Ovary (tissue), 9 donors: ENCODE data around the gene ZNF569. TPM values are rescaled to one million over a fixed set of nuclear protein-coding genes. Genes with fewer than 3 reads are reported as not detected.
A peak's percentile ranks its signal among the peaks of the same experiment; 100 is the strongest.

ENCODE experiments used
- DNase-seq, 5 donors: peaks; one replicate each; pipeline ENCODE4 v3.0.0-alpha.2; 2019 to 2020
- H3K27ac ChIP-seq, 2 donors: fragments of 200-600 bp; one replicate each; pipeline versions ENCODE4 v1.5.1 to v1.8.0; 2019 to 2022
- H3K27me3 ChIP-seq: fragments of 200-600 bp; one replicate; pipeline ENCODE4 v1.8.0; 2022
- H3K36me3 ChIP-seq: fragments of 200-600 bp; sonication (generic); one replicate; pipeline ENCODE4 v1.5.1; 2019
- H3K4me1 ChIP-seq: one replicate; pipeline ENCODE4 v1.8.1; 2013; ENCODE audit warnings: mild to moderate bottlenecking, moderate library complexity; ENCODE audit not compliant: insufficient read depth
- H3K4me3 ChIP-seq: fragments of 200-600 bp; sonication (generic); one replicate; pipeline ENCODE4 v1.5.1; 2017
- H3K9me3 ChIP-seq, 2 donors: fragments of 200-600 bp in 1 of 2; sonication (generic) in 1 of 2; one replicate each; pipeline versions ENCODE4 v1.5.1 to v1.8.1; 2013 to 2019; ENCODE audit warnings: mild to moderate bottlenecking in 1 of 2, moderate library complexity in 1 of 2
- EP300 ChIP-seq: sonication (generic); formaldehyde crosslinking; IDR thresholded peaks from one replicate; pipeline ENCODE4 v1.6.1; 2017; ENCODE audit warnings: antibody characterized with exemption
- POLR2A ChIP-seq: fragments of 450-650 bp; IDR thresholded peaks from one replicate; pipeline ENCODE4 v1.6.1; 2017; ENCODE audit warnings: antibody characterized with exemption, mild to moderate bottlenecking, moderate library complexity
- WGBS, 3 donors: extraction: QIAGEN DNeasy Blood & Tissue Kit in 1 of 3; methylation state at CpG; one replicate each; pipeline versions ENCODE4 v1.1.5 to v1.1.7; 2013 to 2017; 5-methylcytosine and 5-hydroxymethylcytosine counted together
- intact Hi-C, 4 donors: fragments of 100-400 bp; cut with DNase I; formaldehyde crosslinking; loops; one replicate each; pipeline versions ENCODE4 v1.11.0 to v1.15.1; 2022 to 2023
- polyA plus RNA-seq, 2 donors: library from polyadenylated mRNA; stranded (reverse); fragments of 200-250 nt in 1 of 2; fragments of 350-450 nt in 1 of 2; fragmentation: Illumina TruSeq in 1 of 2; extraction: RNeasy Lipid Tissue Mini Kit (QIAGEN cat#74804) in 1 of 2; gene quantifications; one replicate each; pipeline ENCODE4 v1.2.3, GENCODE V29; 2013 to 2014
- total RNA-seq, 7 donors: library from RNA; depleted of rRNA in 2 of 7; stranded (reverse); fragments of >200 nt in 2 of 7; fragmentation: NEBNext Ultra II Directional in 3 of 7; extraction: Animal tissue kit (Norgen Biotek cat#: 25700) in 3 of 7; gene quantifications; one replicate each; pipeline versions ENCODE4 v1.1.0 to v1.2.4, GENCODE V29; 2016 to 2023
- TF ChIP-seq, protein P1 (sequence below), 3 donors: fragments of 450-650 bp in 2 of 3; fragments of 200-600 bp in 1 of 3; IDR thresholded peaks; one replicate each; pipeline versions ENCODE4 v1.5.1 to v1.8.0; 2016 to 2022; ENCODE audit warnings: antibody characterized with exemption in 3 of 3, mild to moderate bottlenecking in 1 of 3
- donor health status: DM: no; HTN: no; CAD: no; lungs with moderate emphysema.
- donor health status: DM: no; HTN: no; CAD: no.
- donor health status: Bipolar disorder and iron deficiency.
- donor health status: DM: yes; HTN: yes; CAD: no.
- donor health status: DM: no; HTN: no; CAD: no.
- donor health status: DM: yes; HTN: yes; CAD: no.

The ZNF569 gene
- total and polyA plus RNA-seq, 9 donors: 3.9 to 11.0 (median 8.9) TPM

DNA sequence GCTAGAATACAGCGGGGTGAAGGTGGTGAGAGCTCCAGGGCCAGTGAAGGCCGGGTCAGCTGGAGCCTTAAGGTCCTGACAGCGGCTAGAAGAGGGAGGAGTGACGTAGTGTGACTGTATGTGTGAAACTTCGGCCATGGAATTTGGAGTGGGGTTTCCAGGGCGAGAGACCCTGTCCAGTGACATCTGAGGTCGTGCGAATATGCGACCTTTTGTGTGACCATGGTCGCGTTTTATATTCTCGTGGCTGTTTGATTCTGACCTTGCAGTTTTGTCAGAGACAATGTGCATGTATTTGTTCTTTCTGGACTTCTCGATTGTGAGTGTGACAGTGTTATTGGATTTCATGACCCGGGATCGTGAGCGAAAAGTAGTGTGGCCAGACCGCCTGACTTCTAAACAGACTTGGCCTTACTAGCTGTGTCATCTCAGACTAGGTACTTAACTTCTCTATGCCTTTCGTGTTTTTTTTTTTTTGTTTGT, 405 bp upstream of the ZNF569 start:
- Histone ChIP-seq H3K27ac (peak overlapping the region; percentile 71 to 75), H3K36me3 (no peaks in the 10 kb centered on the region), H3K4me1 (peaks cover 5% of the 10 kb centered on the region), H3K9me3 (peaks cover 0 to under 1% of the 10 kb centered on the region in 2 donors), H3K27me3 (no peaks in the 10 kb centered on the region), H3K4me3 (peak overlapping the region; percentile 96)
- DNase-seq: no peak
- WGBS, 3 donors: 38 to 49% (median 42%) methylated on average over 18 of the region's 18 CpGs
- intact Hi-C loops: no loop called here
- TF ChIP-seq, protein P1, sequence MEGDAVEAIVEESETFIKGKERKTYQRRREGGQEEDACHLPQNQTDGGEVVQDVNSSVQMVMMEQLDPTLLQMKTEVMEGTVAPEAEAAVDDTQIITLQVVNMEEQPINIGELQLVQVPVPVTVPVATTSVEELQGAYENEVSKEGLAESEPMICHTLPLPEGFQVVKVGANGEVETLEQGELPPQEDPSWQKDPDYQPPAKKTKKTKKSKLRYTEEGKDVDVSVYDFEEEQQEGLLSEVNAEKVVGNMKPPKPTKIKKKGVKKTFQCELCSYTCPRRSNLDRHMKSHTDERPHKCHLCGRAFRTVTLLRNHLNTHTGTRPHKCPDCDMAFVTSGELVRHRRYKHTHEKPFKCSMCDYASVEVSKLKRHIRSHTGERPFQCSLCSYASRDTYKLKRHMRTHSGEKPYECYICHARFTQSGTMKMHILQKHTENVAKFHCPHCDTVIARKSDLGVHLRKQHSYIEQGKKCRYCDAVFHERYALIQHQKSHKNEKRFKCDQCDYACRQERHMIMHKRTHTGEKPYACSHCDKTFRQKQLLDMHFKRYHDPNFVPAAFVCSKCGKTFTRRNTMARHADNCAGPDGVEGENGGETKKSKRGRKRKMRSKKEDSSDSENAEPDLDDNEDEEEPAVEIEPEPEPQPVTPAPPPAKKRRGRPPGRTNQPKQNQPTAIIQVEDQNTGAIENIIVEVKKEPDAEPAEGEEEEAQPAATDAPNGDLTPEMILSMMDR (IDR thresholded peaks at IDR 0.05): no peak
- TF ChIP-seq POLR2A: no peak
- TF ChIP-seq EP300: no peak

DNA sequence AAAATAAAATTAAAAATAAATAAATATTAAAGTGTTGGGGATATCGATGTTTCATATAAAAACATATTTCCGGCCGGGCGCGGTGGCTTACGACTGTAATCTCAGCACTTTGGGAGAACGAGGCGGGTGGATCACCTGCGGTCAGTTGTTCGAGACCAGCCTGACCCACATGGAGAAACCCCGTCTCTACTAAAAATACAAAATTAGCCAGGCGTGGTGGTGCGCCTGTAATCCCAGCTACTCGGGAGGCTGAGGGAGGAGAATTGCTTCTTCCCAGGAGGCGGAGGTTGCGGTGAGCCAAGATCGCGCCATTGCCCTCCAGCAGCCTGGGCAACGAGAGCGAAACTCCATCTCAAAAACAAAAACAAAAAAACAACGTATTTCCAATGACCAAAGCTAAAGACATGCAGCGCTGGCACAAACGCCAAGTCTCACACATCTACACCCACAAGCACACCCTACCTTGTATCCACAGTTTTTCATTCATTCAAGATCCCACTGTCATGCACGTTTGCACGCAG, 907 bp downstream of the ZNF569 start:
- WGBS, 3 donors: 27 to 35% (median 33%) methylated on average over 25 of the region's 25 CpGs
- no peaks in the 10 kb centered on the region for H3K36me3 ChIP-seq
- H3K9me3 ChIP-seq: peaks cover 0 to 11% of the 10 kb centered on the region in 2 donors
- peaks cover 5% of the 10 kb centered on the region for H3K4me1 ChIP-seq
- intact Hi-C loops: no loop called here
- peak overlapping the region in 1 of 2 donors; percentile 75 for H3K27ac ChIP-seq
- H3K4me3 ChIP-seq: peak overlapping the region; percentile 96
- no peaks in the 10 kb centered on the region for H3K27me3 ChIP-seq
- TF ChIP-seq POLR2A (no peak), EP300 (no peak)
- TF ChIP-seq, protein P1 (IDR thresholded peaks at IDR 0.05): no peak
- DNase-seq: peak in 2 of 5 donors; percentile 20 to 22

DNA sequence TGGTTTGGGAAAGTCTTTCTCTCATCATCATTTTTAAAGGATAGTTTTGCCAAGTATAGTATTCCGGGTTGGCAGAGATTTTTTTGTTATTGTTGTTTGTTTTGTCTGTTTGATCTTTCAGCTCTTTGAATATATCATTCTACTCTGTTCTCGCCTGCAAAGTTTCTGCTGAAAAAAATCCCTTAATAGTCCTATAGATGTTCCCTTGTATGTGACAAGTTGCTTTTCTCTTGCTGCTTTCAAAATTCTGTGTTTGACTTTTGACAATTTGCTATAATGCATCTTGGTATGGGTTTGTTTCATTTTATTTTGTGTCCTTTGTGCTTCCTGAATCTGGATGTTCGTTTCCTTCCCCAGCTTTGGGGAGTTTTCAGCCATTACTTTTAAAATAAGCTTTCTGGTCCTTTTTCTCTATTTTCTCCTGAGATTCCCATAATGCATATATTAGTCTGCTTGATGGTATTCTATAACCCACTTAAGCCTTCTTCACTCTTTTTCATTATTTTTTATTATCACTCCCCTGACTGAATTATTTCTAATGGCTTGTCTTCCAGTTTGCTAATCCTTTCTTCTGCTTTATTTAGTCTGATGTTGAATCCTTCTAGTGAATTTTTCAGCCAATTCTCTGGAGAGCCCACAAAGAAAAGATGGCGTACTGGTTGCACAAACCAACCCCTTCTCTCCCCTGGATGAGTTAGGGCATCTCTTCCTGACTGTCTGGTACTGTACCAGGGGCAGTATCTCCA, 14.6 kb downstream of the ZNF569 start:
- Histone ChIP-seq H3K27ac (no peak overlapping the region), H3K4me3 (no peak overlapping the region), H3K36me3 (no peaks in the 10 kb centered on the region), H3K9me3 (peaks cover 10 to 37% of the 10 kb centered on the region in 2 donors), H3K4me1 (no peaks in the 10 kb centered on the region), H3K27me3 (no peaks in the 10 kb centered on the region)
- WGBS, 3 donors: 97 to 98% (median 97%) methylated on average over 4 of the region's 4 CpGs
- DNase-seq: no peak
- TF ChIP-seq EP300: no peak
- TF ChIP-seq, protein P1 (IDR thresholded peaks at IDR 0.05): no peak
- TF ChIP-seq POLR2A: no peak
- intact Hi-C loops: no loop called here

DNA sequence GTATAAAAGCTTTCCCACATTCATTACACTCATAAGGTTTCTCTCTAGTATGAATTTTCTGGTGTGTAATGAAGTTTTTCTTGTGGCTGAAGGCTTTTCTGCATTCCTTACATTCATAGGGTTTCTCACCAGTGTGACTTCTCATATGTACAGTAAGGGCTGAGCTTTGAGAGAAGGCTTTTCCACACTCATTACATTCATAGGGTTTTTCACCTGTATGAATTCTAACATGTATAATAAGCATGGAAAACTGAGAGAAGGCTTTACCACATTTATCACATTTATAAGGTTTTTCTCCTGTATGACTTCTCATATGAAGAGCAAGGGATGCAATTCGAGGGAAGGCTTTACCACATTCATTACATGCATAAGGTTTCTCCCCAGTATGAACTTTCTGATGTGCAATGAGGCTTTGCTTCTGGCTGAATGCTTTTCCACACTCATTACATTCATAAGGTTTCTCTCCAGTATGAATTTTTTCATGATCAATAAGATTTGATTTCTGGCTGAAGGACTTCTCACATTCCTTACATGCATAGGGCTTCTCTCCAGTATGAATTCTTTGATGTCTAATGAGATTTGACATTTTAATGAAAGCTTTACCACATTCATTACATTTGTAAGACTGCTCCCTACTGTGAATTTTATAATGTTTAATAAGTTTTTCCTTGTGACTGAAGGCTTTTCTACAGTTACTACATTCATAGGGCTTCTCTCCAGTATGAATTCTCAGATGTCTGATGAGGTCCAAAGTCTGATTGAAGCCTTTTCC, 53.7 kb downstream of the ZNF569 start:
- Histone ChIP-seq H3K27ac (no peak overlapping the region), H3K4me1 (no peaks in the 10 kb centered on the region), H3K27me3 (no peaks in the 10 kb centered on the region), H3K9me3 (peaks cover 13 to 41% of the 10 kb centered on the region in 2 donors), H3K4me3 (no peak overlapping the region), H3K36me3 (peaks cover 3% of the 10 kb centered on the region)
- DNase-seq: no peak
- intact Hi-C loops: no loop called here
- 94 to 98% (median 97%) methylated on average over 1 of the region's 1 CpG for WGBS, 3 donors
- TF ChIP-seq EP300: no peak
- TF ChIP-seq, protein P1 (IDR thresholded peaks at IDR 0.05): no peak
- TF ChIP-seq POLR2A: no peak
